ENCODE measurements around the gene AGMAT.

The AGMAT gene

GRCh38 chr1:15524283-15525049, 60.4 kb downstream of the AGMAT start:
- DNase-seq (ENCODE audit: low read depth in 2 of 3, low spot score in 1 of 3): peak; percentile 99 to 100 (median 100)

- DNase-seq (ENCODE audit: low read depth in 2 of 3, low spot score in 1 of 3): no peak
Measured at GRCh38 chr1:15524021-15524282, 60.9 kb downstream of the AGMAT start, which contains the start of gene CASP9. Gene CASP9, minus strand, starts transcription at chr1:15524215. Its CDS starts 15 bp downstream, at chr1:15524200.

GRCh38 chr1:15523104-15524020, 61.5 kb downstream of the AGMAT start:
- no peak for DNase-seq (ENCODE audit: low read depth in 2 of 3, low spot score in 1 of 3)

- no peak for DNase-seq (ENCODE audit: low read depth in 2 of 3, low spot score in 1 of 3)
Measured at GRCh38 chr1:15522551-15522950, 62.3 kb downstream of the AGMAT start.

Data from stimulated activated CD4-positive, alpha-beta T cell treated with anti-CD3 and anti-CD28 coated beads, Interleukin-12 subunit alpha, Interleukin-12 subunit beta, amount 100 ng/mL, for 48 hours (primary cell).